ENCODE results near the gene HYCC2.
"Not testable (repeated sequence)": the region's sequence is repeated elsewhere in the genome, so short reads cannot be mapped to it uniquely, and the experiment has no call there.

HYCC2 gene

DNA sequence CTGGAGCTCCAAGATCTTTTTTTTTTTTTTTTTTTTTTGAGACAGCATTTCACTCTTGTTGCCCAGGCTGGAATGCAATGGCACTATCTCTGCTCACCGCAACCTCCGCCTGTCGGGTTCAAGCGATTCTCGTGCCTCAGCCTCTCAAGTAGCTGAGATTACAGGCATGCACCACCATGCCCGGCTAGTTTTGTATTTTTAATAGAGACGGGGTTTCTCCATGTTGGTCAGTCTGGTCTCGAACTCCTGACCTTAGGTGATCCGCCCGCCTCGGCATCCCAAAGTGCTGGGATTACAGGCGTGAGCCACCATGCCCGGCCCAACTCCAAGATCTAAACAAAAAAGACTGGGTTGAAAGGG, 46.2 kb upstream of the HYCC2 start:
- H3K79me1 ChIP-seq (ENCODE audit: low read depth, low read length); H2BK5ac ChIP-seq (ENCODE audit: low read length); H3K4me1 ChIP-seq (ENCODE audit: control insufficient read depth in 2 of 2, insufficient read depth in 1 of 2, low read depth in 1 of 2, low read length in 2 of 2); H2BK12ac ChIP-seq (ENCODE audit: low read length); H2BK120ac ChIP-seq (ENCODE audit: low read depth, low read length); H4K91ac ChIP-seq (ENCODE audit: low read depth, low read length, poor library complexity); H3K4me2 ChIP-seq (ENCODE audit: insufficient read depth, low read length, poor library complexity, severe bottlenecking); H3K9ac ChIP-seq (ENCODE audit: low read depth, low read length, poor library complexity); H3K27ac ChIP-seq (replicated peaks; ENCODE audit: low read length); H3K23ac ChIP-seq (ENCODE audit: low read depth, low read length, poor library complexity); H3K14ac ChIP-seq (ENCODE audit: low read length); DNase-seq (ENCODE audit: low spot score); H2BK15ac ChIP-seq (ENCODE audit: low read length); H4K8ac ChIP-seq (ENCODE audit: low read depth, low read length); H3K18ac ChIP-seq (ENCODE audit: low read length); H2AFZ ChIP-seq (ENCODE audit: low read length); H3K27me3 ChIP-seq (ENCODE audit: control insufficient read depth in 3 of 3, insufficient read depth in 3 of 3, low read depth in 1 of 3, low read length in 3 of 3); H3K4ac ChIP-seq (ENCODE audit: low read length); H2AK5ac ChIP-seq (ENCODE audit: low read depth, low read length); H3K4me3 ChIP-seq (ENCODE audit: low read length in 2 of 2); H3K9me3 ChIP-seq (replicated peaks in 1 of 2; ENCODE audit: control insufficient read depth in 2 of 2, insufficient read depth in 1 of 2, low read depth in 1 of 2, low read length in 2 of 2); H3K36me3 ChIP-seq (replicated peaks in 1 of 2; ENCODE audit: control insufficient read depth in 2 of 2, insufficient read depth in 2 of 2, low read length in 2 of 2): not testable (repeated sequence)
- no CpG with 5 or more reads among the region's 13 CpGs for WGBS, 2 donors (ENCODE audit: extremely low coverage in 2 of 2, insufficient read length in 2 of 2, insufficient replicate concordance in 1 of 2)

DNA sequence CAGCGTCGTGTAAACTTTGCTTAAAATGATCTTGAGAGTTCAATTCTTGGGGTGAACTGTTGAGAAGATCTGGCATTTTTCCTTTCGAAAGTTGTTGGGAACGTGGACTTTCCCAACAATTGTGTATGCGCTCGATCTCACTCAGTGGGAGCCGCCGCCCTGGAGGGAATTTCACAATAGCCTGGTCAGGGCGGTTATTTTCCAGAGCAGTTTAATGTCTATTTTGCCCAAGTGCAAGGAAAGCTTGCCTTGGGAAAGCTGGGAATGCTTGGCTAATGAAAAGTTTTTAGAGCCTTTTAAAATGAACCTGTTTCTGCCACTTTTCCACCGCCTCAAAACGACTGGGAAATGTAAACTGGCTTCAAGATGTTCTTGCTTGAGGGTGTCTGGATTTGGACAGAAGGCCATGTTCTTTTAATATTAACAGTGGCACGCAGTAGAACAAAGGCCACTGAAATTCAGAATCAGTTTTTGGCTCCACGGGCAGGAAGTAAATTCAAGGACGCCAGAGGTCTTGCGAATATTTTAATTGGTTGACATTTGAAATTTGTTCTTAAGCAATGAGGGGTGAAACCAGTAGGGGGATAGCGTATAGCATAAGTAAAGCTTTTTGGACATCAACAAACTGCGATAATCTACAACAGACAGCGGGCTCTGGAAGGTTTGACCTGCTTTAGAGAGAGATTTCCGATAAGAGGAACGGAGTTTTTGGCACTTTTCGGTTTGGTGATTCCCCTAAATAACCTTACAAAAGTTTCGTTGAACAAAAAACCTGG, 45.7 kb upstream of the HYCC2 start:
- Histone ChIP-seq H4K91ac (ENCODE audit: low read depth, low read length, poor library complexity) (no peak overlapping the region), H3K27ac (replicated peaks; ENCODE audit: low read length) (no peak overlapping the region), H2BK15ac (ENCODE audit: low read length) (no peak overlapping the region), H2AK5ac (ENCODE audit: low read depth, low read length) (no peak overlapping the region), H3K4me3 (ENCODE audit: low read length in 2 of 2) (peak overlapping the region; percentile 52 to 76), H3K23ac (ENCODE audit: low read depth, low read length, poor library complexity) (no peak overlapping the region), H2BK5ac (ENCODE audit: low read length) (no peak overlapping the region), H4K8ac (ENCODE audit: low read depth, low read length) (no peak overlapping the region), H3K36me3 (replicated peaks in 1 of 2; ENCODE audit: control insufficient read depth in 2 of 2, insufficient read depth in 2 of 2, low read length in 2 of 2) (no peaks in the 10 kb centered on the region), H3K18ac (ENCODE audit: low read length) (peak overlapping the region; percentile 50), H3K9ac (ENCODE audit: low read depth, low read length, poor library complexity) (no peak overlapping the region), H2BK120ac (ENCODE audit: low read depth, low read length) (peak overlapping the region; percentile 77), H3K4me1 (ENCODE audit: control insufficient read depth in 2 of 2, insufficient read depth in 1 of 2, low read depth in 1 of 2, low read length in 2 of 2) (peaks cover 0 to 2% of the 10 kb centered on the region in 2 donors), H3K14ac (ENCODE audit: low read length) (no peak overlapping the region), H3K4me2 (ENCODE audit: insufficient read depth, low read length, poor library complexity, severe bottlenecking) (peak overlapping the region; percentile 69), H3K79me1 (ENCODE audit: low read depth, low read length) (no peaks in the 10 kb centered on the region), H3K4ac (ENCODE audit: low read length) (no peak overlapping the region), H2AFZ (ENCODE audit: low read length) (peak overlapping the region; percentile 92), H3K27me3 (ENCODE audit: control insufficient read depth in 3 of 3, insufficient read depth in 3 of 3, low read depth in 1 of 3, low read length in 3 of 3) (no peaks in the 10 kb centered on the region), H2BK12ac (ENCODE audit: low read length) (no peak overlapping the region), H3K9me3 (replicated peaks in 1 of 2; ENCODE audit: control insufficient read depth in 2 of 2, insufficient read depth in 1 of 2, low read depth in 1 of 2, low read length in 2 of 2) (peaks cover 0 to 2% of the 10 kb centered on the region in 2 donors)
- WGBS, 2 donors (ENCODE audit: extremely low coverage in 2 of 2, insufficient read length in 2 of 2, insufficient replicate concordance in 1 of 2) = no CpG with 5 or more reads among the region's 22 CpGs
- DNase-seq (ENCODE audit: low spot score) = no peak

- peak within 1 kb of the TSS; percentile 92 for H3K9ac ChIP-seq (ENCODE audit: low read depth, low read length, poor library complexity)
- H2BK120ac ChIP-seq (ENCODE audit: low read depth, low read length) = peak within 1 kb of the TSS; percentile 77
- peak within 1 kb of the TSS; percentile 92 for H2AFZ ChIP-seq (ENCODE audit: low read length)
- H2BK12ac ChIP-seq (ENCODE audit: low read length) = no peak within 1 kb of the TSS
- H4K8ac ChIP-seq (ENCODE audit: low read depth, low read length) = peak within 1 kb of the TSS; percentile 77
- H3K4me1 ChIP-seq (ENCODE audit: control insufficient read depth in 2 of 2, insufficient read depth in 1 of 2, low read depth in 1 of 2, low read length in 2 of 2) = peaks cover 0 to 2% of the 10 kb centered on the region in 2 donors
- H2BK15ac ChIP-seq (ENCODE audit: low read length) = peak within 1 kb of the TSS; percentile 82
- H3K4me3 ChIP-seq (ENCODE audit: low read length in 2 of 2) = peak within 1 kb of the TSS; percentile 52 to 76
- H2AK5ac ChIP-seq (ENCODE audit: low read depth, low read length) = peak within 1 kb of the TSS; percentile 60
- peak within 1 kb of the TSS; percentile 58 for H3K4ac ChIP-seq (ENCODE audit: low read length)
- no peak for DNase-seq (ENCODE audit: low spot score)
- H3K4me2 ChIP-seq (ENCODE audit: insufficient read depth, low read length, poor library complexity, severe bottlenecking) = peak within 1 kb of the TSS; percentile 69
- peaks cover 0 to 2% of the 10 kb centered on the region in 2 donors for H3K9me3 ChIP-seq (replicated peaks in 1 of 2; ENCODE audit: control insufficient read depth in 2 of 2, insufficient read depth in 1 of 2, low read depth in 1 of 2, low read length in 2 of 2)
- no peaks in the 10 kb centered on the region for H3K79me1 ChIP-seq (ENCODE audit: low read depth, low read length)
- H3K23ac ChIP-seq (ENCODE audit: low read depth, low read length, poor library complexity) = peak within 1 kb of the TSS; percentile 97
- peak within 1 kb of the TSS; percentile 93 for H3K18ac ChIP-seq (ENCODE audit: low read length)
- WGBS, 2 donors (ENCODE audit: extremely low coverage in 2 of 2, insufficient read length in 2 of 2, insufficient replicate concordance in 1 of 2) = no CpG with 5 or more reads among the region's 75 CpGs
- H3K36me3 ChIP-seq (replicated peaks in 1 of 2; ENCODE audit: control insufficient read depth in 2 of 2, insufficient read depth in 2 of 2, low read length in 2 of 2) = no peaks in the 10 kb centered on the region
- H2BK5ac ChIP-seq (ENCODE audit: low read length) = peak within 1 kb of the TSS; percentile 79
- H3K27ac ChIP-seq (replicated peaks; ENCODE audit: low read length) = peak within 1 kb of the TSS; percentile 22
- H3K14ac ChIP-seq (ENCODE audit: low read length) = peak within 1 kb of the TSS; percentile 63
- no peaks in the 10 kb centered on the region for H3K27me3 ChIP-seq (ENCODE audit: control insufficient read depth in 3 of 3, insufficient read depth in 3 of 3, low read depth in 1 of 3, low read length in 3 of 3)
- no peak within 1 kb of the TSS for H4K91ac ChIP-seq (ENCODE audit: low read depth, low read length, poor library complexity)
Measured at GRCh38 chr2:201116115-201116958, 44.9 kb upstream of the HYCC2 start, which contains the start of gene CFLAR. Gene CFLAR, plus strand, starts transcription at chr2:201116164. Its CDS starts 13,702 bp downstream, at chr2:201129866.

DNA sequence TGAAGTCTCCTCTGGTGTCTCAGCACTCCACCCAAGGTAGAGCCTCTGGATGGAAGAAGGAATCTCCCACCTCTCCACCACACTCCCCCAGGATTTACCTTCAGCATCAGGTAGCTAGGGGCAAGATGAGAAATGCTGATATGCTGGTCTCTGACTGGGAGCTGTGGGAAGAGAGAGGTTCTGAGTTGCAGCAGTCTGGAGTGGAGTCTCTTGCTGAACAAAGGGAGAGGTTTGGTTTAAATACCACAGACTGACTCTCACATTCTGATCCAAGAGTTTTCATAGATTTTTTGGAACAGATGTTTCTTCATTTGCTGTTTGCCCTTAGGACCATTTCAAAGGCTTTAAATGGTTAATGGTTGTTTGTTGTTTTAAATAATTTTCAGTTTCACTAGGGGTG, 43.4 kb upstream of the HYCC2 start:
- Histone ChIP-seq H3K14ac (ENCODE audit: low read length) (no peak overlapping the region), H3K27me3 (ENCODE audit: control insufficient read depth in 3 of 3, insufficient read depth in 3 of 3, low read depth in 1 of 3, low read length in 3 of 3) (no peaks in the 10 kb centered on the region), H3K18ac (ENCODE audit: low read length) (no peak overlapping the region), H2AFZ (ENCODE audit: low read length) (no peak overlapping the region), H3K4me1 (ENCODE audit: control insufficient read depth in 2 of 2, insufficient read depth in 1 of 2, low read depth in 1 of 2, low read length in 2 of 2) (peaks cover 0 to 2% of the 10 kb centered on the region in 2 donors), H4K8ac (ENCODE audit: low read depth, low read length) (no peak overlapping the region), H3K27ac (replicated peaks; ENCODE audit: low read length) (no peak overlapping the region), H3K23ac (ENCODE audit: low read depth, low read length, poor library complexity) (no peak overlapping the region), H2BK15ac (ENCODE audit: low read length) (no peak overlapping the region), H3K4me3 (ENCODE audit: low read length in 2 of 2) (no peak overlapping the region), H4K91ac (ENCODE audit: low read depth, low read length, poor library complexity) (no peak overlapping the region), H2AK5ac (ENCODE audit: low read depth, low read length) (no peak overlapping the region), H2BK12ac (ENCODE audit: low read length) (no peak overlapping the region), H2BK120ac (ENCODE audit: low read depth, low read length) (no peak overlapping the region), H3K36me3 (replicated peaks in 1 of 2; ENCODE audit: control insufficient read depth in 2 of 2, insufficient read depth in 2 of 2, low read length in 2 of 2) (no peaks in the 10 kb centered on the region), H3K4ac (ENCODE audit: low read length) (no peak overlapping the region), H3K4me2 (ENCODE audit: insufficient read depth, low read length, poor library complexity, severe bottlenecking) (no peak overlapping the region), H3K9ac (ENCODE audit: low read depth, low read length, poor library complexity) (no peak overlapping the region), H2BK5ac (ENCODE audit: low read length) (no peak overlapping the region), H3K9me3 (replicated peaks in 1 of 2; ENCODE audit: control insufficient read depth in 2 of 2, insufficient read depth in 1 of 2, low read depth in 1 of 2, low read length in 2 of 2) (peaks cover 0 to 2% of the 10 kb centered on the region in 2 donors), H3K79me1 (ENCODE audit: low read depth, low read length) (no peaks in the 10 kb centered on the region)
- DNase-seq (ENCODE audit: low spot score) = no peak

Measured in neuronal stem cell (in vitro differentiated cells).